Activated CD8-positive, alpha-beta T cell treated with anti-CD3 and anti-CD28 coated beads for 36 hours (primary cell): ENCODE measurements around the gene ACSM5. TPM values are rescaled to one million over a fixed set of nuclear protein-coding genes. Genes with fewer than 3 reads are reported as not detected.

Experiments
- ATAC-seq: fragments of 200-7000 bp; cut with Tn5 transposase; one replicate; pipeline ENCODE4 v1.10.0; 2021; ENCODE audit warnings: mild to moderate bottlenecking, moderate library complexity
- CTCF ChIA-PET: fragments of 350-600 bp; sonication (Branson Sonifier 250); formaldehyde crosslinking; loops from one replicate; lab custom pipeline; 2021; ENCODE audit warnings: antibody characterized with exemption; lab: Charles Lee
- POLR2A ChIA-PET: fragments of 350-600 bp; sonication (Branson Sonifier 250); formaldehyde crosslinking; loops from one replicate; lab custom pipeline; 2021; ENCODE audit warnings: antibody characterized with exemption; lab: Charles Lee
- DNase-seq: peaks from one replicate; pipeline ENCODE4 v3.0.0-alpha.2; 2020
- H3K27ac Mint-ChIP-seq: one replicate; pipeline ENCODE4 v1.8.0; 2021; ENCODE audit warnings: mild to moderate bottlenecking, mixed read lengths
- H3K27me3 Mint-ChIP-seq: one replicate; pipeline ENCODE4 v1.8.0; 2021; ENCODE audit warnings: mixed read lengths
- H3K36me3 Mint-ChIP-seq: one replicate; pipeline ENCODE4 v1.8.0; 2021; ENCODE audit warnings: low read depth, mixed read lengths
- H3K4me1 Mint-ChIP-seq: one replicate; pipeline ENCODE4 v1.8.0; 2021; ENCODE audit warnings: low read depth, mixed read lengths
- H3K4me3 Mint-ChIP-seq: one replicate; pipeline ENCODE4 v1.8.0; 2021; ENCODE audit warnings: mild to moderate bottlenecking, moderate library complexity, mixed read lengths
- H3K9me3 Mint-ChIP-seq: one replicate; pipeline ENCODE4 v1.8.0; 2021; ENCODE audit warnings: mixed read lengths
- CTCF ChIP-seq: fragments of 200-600 bp; IDR thresholded peaks from one replicate; pipeline ENCODE4 v1.8.0; 2022; ENCODE audit warnings: antibody characterized with exemption, mild to moderate bottlenecking
- intact Hi-C: fragments of 100-400 bp; cut with micrococcal nuclease; formaldehyde crosslinking; loops from one replicate; pipeline ENCODE4 v1.10.0; 2022
- total RNA-seq, 2 experiments: library from RNA; stranded (reverse); gene quantifications; one replicate each; pipeline ENCODE4 v1.2.3, GENCODE V29; 2021

ACSM5 gene
- total RNA-seq, 2 experiments from 2014 or later = not detected

- Mint-ChIP-seq H3K27me3 (peaks cover 17% of the 10 kb centered on the region), H3K4me1 (no peaks in the 10 kb centered on the region), H3K4me3 (no peak overlapping the region), H3K36me3 (no peaks in the 10 kb centered on the region), H3K9me3 (no peaks in the 10 kb centered on the region), H3K27ac (no peak overlapping the region)
- peak; percentile 88 for ATAC-seq
- CTCF ChIA-PET = interaction anchor here (0.8 to 4.9 kb wide), 9 partner anchors 9 to 536 kb away, joined by 3 to 106 read pairs (median 5); no protein-coding TSS in a partner anchor
- TF ChIP-seq CTCF = peak; percentile 81
- DNase-seq = peak; percentile 65
- POLR2A ChIA-PET = interaction anchor here (0.5 kb wide), 1 partner anchor 409 kb away, joined by 3 read pairs; no protein-coding TSS in a partner anchor
- intact Hi-C loops = loop anchor here (5.0 kb wide), 1 partner anchor 476 kb away; no protein-coding TSS in a partner anchor
These were observed 26.0 kb upstream of the ACSM5 start for GRCh38 chr16:20383106-20384029.

GRCh38 chr16:20385844-20386832 is 23.2 kb upstream of the ACSM5 start:
- POLR2A ChIA-PET = no interaction called here
- Mint-ChIP-seq H3K27me3 (peaks cover 13% of the 10 kb centered on the region), H3K36me3 (no peaks in the 10 kb centered on the region), H3K27ac (no peak overlapping the region), H3K9me3 (no peaks in the 10 kb centered on the region), H3K4me1 (no peaks in the 10 kb centered on the region), H3K4me3 (no peak overlapping the region)
- intact Hi-C loops = no loop called here
- TF ChIP-seq CTCF = peak; percentile 89
- ATAC-seq (peak; percentile 62), DNase-seq (peak; percentile 70)
- CTCF ChIA-PET = interaction anchor here (0.6 to 4.9 kb wide), 25 partner anchors 9 to 1158 kb away, joined by 3 to 106 read pairs (median 3); no protein-coding TSS in a partner anchor

GRCh38 chr16:20387978-20388377 is 21.4 kb upstream of the ACSM5 start:
- TF ChIP-seq CTCF = no peak
- Mint-ChIP-seq H3K36me3 (no peaks in the 10 kb centered on the region), H3K4me1 (no peaks in the 10 kb centered on the region), H3K27me3 (peaks cover 13% of the 10 kb centered on the region), H3K9me3 (no peaks in the 10 kb centered on the region), H3K27ac (no peak overlapping the region), H3K4me3 (no peak overlapping the region)
- DNase-seq (no peak), ATAC-seq (no peak)
- ChIA-PET POLR2A (no interaction called here), CTCF (interaction anchor here (0.6 kb wide), 1 partner anchor 480 kb away, joined by 3 read pairs; no protein-coding TSS in a partner anchor)
- intact Hi-C loops = no loop called here

- DNase-seq = no peak
- Mint-ChIP-seq H3K27me3 (peaks cover 13% of the 10 kb centered on the region), H3K27ac (no peak overlapping the region), H3K4me3 (no peak overlapping the region), H3K36me3 (no peaks in the 10 kb centered on the region), H3K9me3 (no peaks in the 10 kb centered on the region), H3K4me1 (no peaks in the 10 kb centered on the region)
- ChIA-PET POLR2A (no interaction called here), CTCF (no interaction called here)
- no peak for ATAC-seq
- no peak for TF ChIP-seq CTCF
- intact Hi-C loops = no loop called here
These were observed 20.5 kb upstream of the ACSM5 start for GRCh38 chr16:20388854-20389253.
